WTC11 (cell line): ENCODE data around the gene IZUMO1. TPM values are rescaled to one million over a fixed set of nuclear protein-coding genes. Genes with fewer than 3 reads are reported as not detected.

ENCODE experiments used
- ATAC-seq: fragments of 200-7000 bp; cut with Tn5 transposase; 2 replicates; pipeline ENCODE4 v1.10.0; 2021; ENCODE audit warnings: mild to moderate bottlenecking, moderate library complexity
- CTCF ChIA-PET: fragments of 300-600 bp; sonication (Branson Sonifier 250); formaldehyde crosslinking; loops from one replicate; lab custom pipeline; 2021; ENCODE audit warnings: antibody characterized with exemption; lab: Charles Lee
- POLR2A ChIA-PET: fragments of 350-600 bp; sonication (Branson Sonifier 250); formaldehyde crosslinking; loops from one replicate; lab custom pipeline; 2021; ENCODE audit warnings: antibody characterized with exemption; lab: Charles Lee
- DNase-seq: peaks from one replicate; pipeline ENCODE4 v3.0.0; 2021; ENCODE audit warnings: low spot score
- H3K27ac Mint-ChIP-seq: 2 replicates; pipeline ENCODE4 v1.8.0; 2021; ENCODE audit warnings: mixed read lengths
- H3K27me3 Mint-ChIP-seq: 2 replicates; pipeline ENCODE4 v1.8.0; 2021; ENCODE audit warnings: low read depth, mild to moderate bottlenecking, moderate library complexity, mixed read lengths
- H3K36me3 Mint-ChIP-seq: 2 replicates; pipeline ENCODE4 v1.8.0; 2021; ENCODE audit warnings: mixed read lengths
- H3K4me1 Mint-ChIP-seq: 2 replicates; pipeline ENCODE4 v1.8.0; 2022; ENCODE audit warnings: mixed read lengths
- H3K4me3 Mint-ChIP-seq: 2 replicates; pipeline ENCODE4 v1.8.0; 2021; ENCODE audit warnings: mild to moderate bottlenecking, moderate library complexity, mixed read lengths
- H3K9me3 Mint-ChIP-seq: 2 replicates; pipeline ENCODE4 v1.8.0; 2021; ENCODE audit warnings: mixed read lengths
- CBFB ChIP-seq: sonication (generic); formaldehyde crosslinking; IDR thresholded peaks from 2 replicates; pipeline ENCODE4 v1.8.1; 2022; ENCODE audit warnings: mild to moderate bottlenecking, low read depth, missing genetic modification reagents
- EMX1 ChIP-seq: fragments of 250-450 bp; sonication (Bioruptor Pico); IDR thresholded peaks from 2 replicates; pipeline ENCODE4 v1.8.0; 2021; ENCODE audit warnings: mild to moderate bottlenecking
- JAZF1 ChIP-seq: fragments of 250-450 bp; sonication (Bioruptor Pico); IDR thresholded peaks from 2 replicates; pipeline ENCODE4 v1.9.0; 2021; ENCODE audit warnings: moderate library complexity, mild to moderate bottlenecking, inconsistent platforms
- MAX ChIP-seq: sonication (generic); formaldehyde crosslinking; IDR thresholded peaks from 2 replicates; pipeline ENCODE4 v1.8.0; 2022; ENCODE audit warnings: mild to moderate bottlenecking, missing genetic modification reagents
- NFE2L1 ChIP-seq: sonication (generic); formaldehyde crosslinking; IDR thresholded peaks from 2 replicates; pipeline ENCODE4 v1.8.1; 2023; ENCODE audit warnings: missing genetic modification reagents
- NFYB ChIP-seq: sonication (generic); formaldehyde crosslinking; conservative IDR thresholded peaks from 2 replicates; pipeline ENCODE4 v1.8.0; 2022; ENCODE audit warnings: low read depth, missing genetic modification reagents
- RELA ChIP-seq: sonication (generic); formaldehyde crosslinking; IDR thresholded peaks from 2 replicates; pipeline ENCODE4 v1.8.1; 2022; ENCODE audit warnings: missing genetic modification reagents, mild to moderate bottlenecking, borderline replicate concordance
- RORB ChIP-seq: fragments of 250-450 bp; sonication (Bioruptor Pico); IDR thresholded peaks from 2 replicates; pipeline ENCODE4 v1.9.0; 2021; ENCODE audit warnings: mild to moderate bottlenecking
- TP53 ChIP-seq: sonication (generic); formaldehyde crosslinking; IDR thresholded peaks from 2 replicates; pipeline ENCODE4 v1.8.1; 2023; ENCODE audit warnings: mild to moderate bottlenecking, missing genetic modification reagents
- ZNF138 ChIP-seq: sonication (generic); formaldehyde crosslinking; conservative IDR thresholded peaks from 2 replicates; pipeline ENCODE4 v1.8.1; 2022; ENCODE audit warnings: mild to moderate bottlenecking, moderate library complexity, missing genetic modification reagents
- ZNF232 ChIP-seq: sonication (generic); formaldehyde crosslinking; IDR thresholded peaks from 2 replicates; pipeline ENCODE4 v1.8.0; 2022; ENCODE audit warnings: mild to moderate bottlenecking, missing genetic modification reagents
- ZNF423 ChIP-seq: fragments of 250-450 bp; sonication (Bioruptor Pico); IDR thresholded peaks from 2 replicates; pipeline ENCODE4 v2.1.2; 2022; ENCODE audit warnings: mild to moderate bottlenecking, moderate library complexity
- ZNF532 ChIP-seq: fragments of 250-450 bp; sonication (Bioruptor Pico); IDR thresholded peaks from 2 replicates; pipeline ENCODE4 v1.9.0; 2021; ENCODE audit warnings: mild to moderate bottlenecking, borderline replicate concordance
- total RNA-seq: library from RNA; stranded (reverse); gene quantifications from 3 replicates; pipeline ENCODE4 v1.2.3, GENCODE V29; 2021
- TF ChIP-seq, protein P1 (sequence below): sonication (generic); formaldehyde crosslinking; IDR thresholded peaks from 2 replicates; pipeline ENCODE4 v1.8.0; 2022; ENCODE audit warnings: missing genetic modification reagents
- TF ChIP-seq, protein P2 (sequence below): sonication (generic); formaldehyde crosslinking; IDR thresholded peaks from 2 replicates; pipeline ENCODE4 v1.8.1; 2023; ENCODE audit warnings: mild to moderate bottlenecking, moderate library complexity, missing genetic modification reagents
- TF ChIP-seq, protein P3 (sequence below): sonication (generic); formaldehyde crosslinking; IDR thresholded peaks from 2 replicates; pipeline ENCODE4 v1.8.1; 2023; ENCODE audit warnings: mild to moderate bottlenecking, missing genetic modification reagents
- TF ChIP-seq, protein P4 (sequence below): sonication (generic); formaldehyde crosslinking; IDR thresholded peaks from 2 replicates; pipeline ENCODE4 v1.8.0; 2023; ENCODE audit warnings: missing genetic modification reagents, mild to moderate bottlenecking, borderline replicate concordance

The IZUMO1 gene
- total RNA-seq, 1 experiment from 2014 or later, result 2.2 TPM

GRCh38 chr19:48720251-48720612 is 26.5 kb downstream of the IZUMO1 start:
- Mint-ChIP-seq H3K4me3 (peak overlapping the region; percentile 97), H3K4me1 (peaks cover 33% of the 10 kb centered on the region), H3K27ac (no peak overlapping the region), H3K9me3 (no peaks in the 10 kb centered on the region; the same call in 1 of the 2 replicates), H3K36me3 (no peaks in the 10 kb centered on the region; the same call in 1 of the 2 replicates), H3K27me3 (no peaks in the 10 kb centered on the region)
- CTCF ChIA-PET, result interaction anchor here (0.7 to 1.5 kb wide), 8 partner anchors 8 to 122 kb away, joined by 3 to 16 read pairs (median 4); no protein-coding TSS in a partner anchor
- DNase-seq (no peak), ATAC-seq (no peak)
- POLR2A ChIA-PET, result interaction anchor here (0.9 to 1.0 kb wide), 2 partner anchors 19 to 45 kb away, joined by 3 to 4 read pairs; no protein-coding TSS in a partner anchor
- TF ChIP-seq ZNF423, result no peak
- TF ChIP-seq RELA (CRISPR knock-in tag), result no peak
- TF ChIP-seq, protein P1, sequence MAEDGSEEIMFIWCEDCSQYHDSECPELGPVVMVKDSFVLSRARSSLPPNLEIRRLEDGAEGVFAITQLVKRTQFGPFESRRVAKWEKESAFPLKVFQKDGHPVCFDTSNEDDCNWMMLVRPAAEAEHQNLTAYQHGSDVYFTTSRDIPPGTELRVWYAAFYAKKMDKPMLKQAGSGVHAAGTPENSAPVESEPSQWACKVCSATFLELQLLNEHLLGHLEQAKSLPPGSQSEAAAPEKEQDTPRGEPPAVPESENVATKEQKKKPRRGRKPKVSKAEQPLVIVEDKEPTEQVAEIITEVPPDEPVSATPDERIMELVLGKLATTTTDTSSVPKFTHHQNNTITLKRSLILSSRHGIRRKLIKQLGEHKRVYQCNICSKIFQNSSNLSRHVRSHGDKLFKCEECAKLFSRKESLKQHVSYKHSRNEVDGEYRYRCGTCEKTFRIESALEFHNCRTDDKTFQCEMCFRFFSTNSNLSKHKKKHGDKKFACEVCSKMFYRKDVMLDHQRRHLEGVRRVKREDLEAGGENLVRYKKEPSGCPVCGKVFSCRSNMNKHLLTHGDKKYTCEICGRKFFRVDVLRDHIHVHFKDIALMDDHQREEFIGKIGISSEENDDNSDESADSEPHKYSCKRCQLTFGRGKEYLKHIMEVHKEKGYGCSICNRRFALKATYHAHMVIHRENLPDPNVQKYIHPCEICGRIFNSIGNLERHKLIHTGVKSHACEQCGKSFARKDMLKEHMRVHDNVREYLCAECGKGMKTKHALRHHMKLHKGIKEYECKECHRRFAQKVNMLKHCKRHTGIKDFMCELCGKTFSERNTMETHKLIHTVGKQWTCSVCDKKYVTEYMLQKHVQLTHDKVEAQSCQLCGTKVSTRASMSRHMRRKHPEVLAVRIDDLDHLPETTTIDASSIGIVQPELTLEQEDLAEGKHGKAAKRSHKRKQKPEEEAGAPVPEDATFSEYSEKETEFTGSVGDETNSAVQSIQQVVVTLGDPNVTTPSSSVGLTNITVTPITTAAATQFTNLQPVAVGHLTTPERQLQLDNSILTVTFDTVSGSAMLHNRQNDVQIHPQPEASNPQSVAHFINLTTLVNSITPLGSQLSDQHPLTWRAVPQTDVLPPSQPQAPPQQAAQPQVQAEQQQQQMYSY (CRISPR knock-in tag), result no peak
- TF ChIP-seq EMX1 (CRISPR knock-in tag), result no peak
- no peak for TF ChIP-seq MAX (CRISPR knock-in tag)
- no peak for TF ChIP-seq NFYB
- TF ChIP-seq JAZF1 (CRISPR knock-in tag), result no peak
- TF ChIP-seq, protein P2, sequence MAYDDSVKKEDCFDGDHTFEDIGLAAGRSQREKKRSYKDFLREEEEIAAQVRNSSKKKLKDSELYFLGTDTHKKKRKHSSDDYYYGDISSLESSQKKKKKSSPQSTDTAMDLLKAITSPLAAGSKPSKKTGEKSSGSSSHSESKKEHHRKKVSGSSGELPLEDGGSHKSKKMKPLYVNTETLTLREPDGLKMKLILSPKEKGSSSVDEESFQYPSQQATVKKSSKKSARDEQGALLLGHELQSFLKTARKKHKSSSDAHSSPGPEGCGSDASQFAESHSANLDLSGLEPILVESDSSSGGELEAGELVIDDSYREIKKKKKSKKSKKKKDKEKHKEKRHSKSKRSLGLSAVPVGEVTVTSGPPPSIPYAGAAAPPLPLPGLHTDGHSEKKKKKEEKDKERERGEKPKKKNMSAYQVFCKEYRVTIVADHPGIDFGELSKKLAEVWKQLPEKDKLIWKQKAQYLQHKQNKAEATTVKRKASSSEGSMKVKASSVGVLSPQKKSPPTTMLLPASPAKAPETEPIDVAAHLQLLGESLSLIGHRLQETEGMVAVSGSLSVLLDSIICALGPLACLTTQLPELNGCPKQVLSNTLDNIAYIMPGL, result no peak
- TF ChIP-seq RORB (CRISPR knock-in tag), result no peak
- no peak for TF ChIP-seq CBFB (CRISPR knock-in tag)
- TF ChIP-seq, protein P3, sequence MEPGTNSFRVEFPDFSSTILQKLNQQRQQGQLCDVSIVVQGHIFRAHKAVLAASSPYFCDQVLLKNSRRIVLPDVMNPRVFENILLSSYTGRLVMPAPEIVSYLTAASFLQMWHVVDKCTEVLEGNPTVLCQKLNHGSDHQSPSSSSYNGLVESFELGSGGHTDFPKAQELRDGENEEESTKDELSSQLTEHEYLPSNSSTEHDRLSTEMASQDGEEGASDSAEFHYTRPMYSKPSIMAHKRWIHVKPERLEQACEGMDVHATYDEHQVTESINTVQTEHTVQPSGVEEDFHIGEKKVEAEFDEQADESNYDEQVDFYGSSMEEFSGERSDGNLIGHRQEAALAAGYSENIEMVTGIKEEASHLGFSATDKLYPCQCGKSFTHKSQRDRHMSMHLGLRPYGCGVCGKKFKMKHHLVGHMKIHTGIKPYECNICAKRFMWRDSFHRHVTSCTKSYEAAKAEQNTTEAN (CRISPR knock-in tag), result no peak
- TF ChIP-seq TP53 (CRISPR knock-in tag), result no peak

DNA sequence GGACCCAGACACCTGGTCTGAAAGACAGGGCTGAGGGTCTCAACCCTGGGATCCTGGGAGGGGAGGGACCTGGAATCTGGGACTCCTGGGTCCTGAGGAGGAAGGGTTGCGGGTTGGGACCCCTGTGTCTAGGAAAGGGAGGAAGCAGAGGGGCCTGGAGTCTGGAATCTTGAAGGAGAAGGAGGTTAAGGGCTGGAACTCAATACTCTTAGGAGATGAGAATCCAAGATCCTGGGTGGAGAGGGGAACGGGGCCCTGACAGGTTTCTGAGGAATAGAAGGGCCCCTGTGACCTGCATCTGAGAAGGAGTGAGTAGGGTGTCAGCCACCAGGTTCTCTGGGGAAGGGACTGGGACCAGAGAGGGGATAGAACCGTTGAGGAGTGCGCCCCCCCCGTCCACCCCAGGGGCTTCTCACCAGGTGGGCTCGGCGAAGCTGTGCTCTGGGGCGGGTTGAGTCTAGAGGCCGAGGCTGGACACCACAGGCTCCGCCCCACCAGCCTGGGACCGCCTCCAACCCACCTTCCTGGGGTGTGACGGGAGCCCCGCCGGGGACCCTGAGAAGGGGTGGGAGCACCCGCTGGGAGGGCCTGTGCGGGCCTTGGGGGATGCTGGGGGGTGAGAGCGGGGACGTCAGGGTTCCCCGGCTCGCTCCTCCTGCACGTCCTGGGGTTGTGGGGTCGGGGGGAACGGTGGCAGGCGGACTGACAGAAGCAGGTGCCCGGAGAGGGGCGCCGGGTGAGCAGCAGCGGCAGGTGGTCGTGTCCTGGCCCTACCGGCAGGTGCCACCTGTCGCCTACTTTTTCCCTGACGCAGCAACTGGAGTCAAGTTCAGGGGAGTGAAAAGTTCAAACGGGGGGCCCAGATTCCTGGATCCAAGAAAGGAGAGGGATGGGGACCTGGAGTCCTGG is 27.2 kb downstream of the IZUMO1 start, which contains the start of gene MAMSTR:
Gene MAMSTR, minus strand, starts transcription at position 463 of the 909 bp plus-strand sequence. CDS start 694 bp downstream, outside the sequence.
- H3K4me1 Mint-ChIP-seq, result peaks cover 35% of the 10 kb centered on the region
- no peaks in the 10 kb centered on the region; the same call in 1 of the 2 replicates for H3K27me3 Mint-ChIP-seq
- no peaks in the 10 kb centered on the region for H3K9me3 Mint-ChIP-seq
- no peaks in the 10 kb centered on the region for H3K36me3 Mint-ChIP-seq
- ChIA-PET POLR2A (interaction anchor here (0.9 kb wide), 1 partner anchor 44 kb away, joined by 3 read pairs; no protein-coding TSS in a partner anchor), CTCF (interaction anchor here (1.0 to 1.5 kb wide), 3 partner anchors 19 to 123 kb away, joined by 4 to 16 read pairs (median 4); no protein-coding TSS in a partner anchor)
- peak within 1 kb of the TSS; percentile 97 for H3K4me3 Mint-ChIP-seq
- no peak for ATAC-seq
- H3K27ac Mint-ChIP-seq, result peak within 1 kb of the TSS; percentile 60; the same call in 1 of the 2 replicates
- DNase-seq, result no peak
- no peak for TF ChIP-seq ZNF138 (CRISPR knock-in tag)
- no peak for TF ChIP-seq NFE2L1
- TF ChIP-seq, protein P4, sequence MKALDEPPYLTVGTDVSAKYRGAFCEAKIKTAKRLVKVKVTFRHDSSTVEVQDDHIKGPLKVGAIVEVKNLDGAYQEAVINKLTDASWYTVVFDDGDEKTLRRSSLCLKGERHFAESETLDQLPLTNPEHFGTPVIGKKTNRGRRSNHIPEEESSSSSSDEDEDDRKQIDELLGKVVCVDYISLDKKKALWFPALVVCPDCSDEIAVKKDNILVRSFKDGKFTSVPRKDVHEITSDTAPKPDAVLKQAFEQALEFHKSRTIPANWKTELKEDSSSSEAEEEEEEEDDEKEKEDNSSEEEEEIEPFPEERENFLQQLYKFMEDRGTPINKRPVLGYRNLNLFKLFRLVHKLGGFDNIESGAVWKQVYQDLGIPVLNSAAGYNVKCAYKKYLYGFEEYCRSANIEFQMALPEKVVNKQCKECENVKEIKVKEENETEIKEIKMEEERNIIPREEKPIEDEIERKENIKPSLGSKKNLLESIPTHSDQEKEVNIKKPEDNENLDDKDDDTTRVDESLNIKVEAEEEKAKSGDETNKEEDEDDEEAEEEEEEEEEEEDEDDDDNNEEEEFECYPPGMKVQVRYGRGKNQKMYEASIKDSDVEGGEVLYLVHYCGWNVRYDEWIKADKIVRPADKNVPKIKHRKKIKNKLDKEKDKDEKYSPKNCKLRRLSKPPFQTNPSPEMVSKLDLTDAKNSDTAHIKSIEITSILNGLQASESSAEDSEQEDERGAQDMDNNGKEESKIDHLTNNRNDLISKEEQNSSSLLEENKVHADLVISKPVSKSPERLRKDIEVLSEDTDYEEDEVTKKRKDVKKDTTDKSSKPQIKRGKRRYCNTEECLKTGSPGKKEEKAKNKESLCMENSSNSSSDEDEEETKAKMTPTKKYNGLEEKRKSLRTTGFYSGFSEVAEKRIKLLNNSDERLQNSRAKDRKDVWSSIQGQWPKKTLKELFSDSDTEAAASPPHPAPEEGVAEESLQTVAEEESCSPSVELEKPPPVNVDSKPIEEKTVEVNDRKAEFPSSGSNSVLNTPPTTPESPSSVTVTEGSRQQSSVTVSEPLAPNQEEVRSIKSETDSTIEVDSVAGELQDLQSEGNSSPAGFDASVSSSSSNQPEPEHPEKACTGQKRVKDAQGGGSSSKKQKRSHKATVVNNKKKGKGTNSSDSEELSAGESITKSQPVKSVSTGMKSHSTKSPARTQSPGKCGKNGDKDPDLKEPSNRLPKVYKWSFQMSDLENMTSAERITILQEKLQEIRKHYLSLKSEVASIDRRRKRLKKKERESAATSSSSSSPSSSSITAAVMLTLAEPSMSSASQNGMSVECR, result no peak
- TF ChIP-seq ZNF232 (CRISPR knock-in tag), result no peak
- TF ChIP-seq ZNF532 (CRISPR knock-in tag), result no peak
